ENCODE data around the gene PRODH2. TPM values are rescaled to one million over a fixed set of nuclear protein-coding genes. Genes with fewer than 3 reads are reported as not detected.

The PRODH2 gene
- total and polyA plus RNA-seq, 5 donors from 2014 or later: not detected

- DNase-seq (no peak), ATAC-seq (ENCODE audit: low read depth in 2 of 2) (no peak)
- no peaks in the 10 kb centered on the region for H3K9me3 ChIP-seq (ENCODE audit: control insufficient read depth in 2 of 2, low read length in 2 of 2)
- H3K36me3 ChIP-seq (ENCODE audit: control insufficient read depth, insufficient read depth, low read length): peaks cover 28% of the 10 kb centered on the region
- H3K27ac ChIP-seq (ENCODE audit: insufficient read depth, low read length, poor library complexity, severe bottlenecking): no peak overlapping the region
- Mint-ChIP-seq H3K4me1 (peaks cover 0 to 12% (median 0%) of the 10 kb centered on the region in 4 donors), H3K27me3 (no peaks in the 10 kb centered on the region), H3K27ac (no peak overlapping the region), H3K4me3 (peak overlapping the region in 1 of 4 donors; percentile 31), H3K36me3 (peaks cover 15% of the 10 kb centered on the region), H3K9me3 (no peaks in the 10 kb centered on the region)
- no peak overlapping the region for H3K4me3 ChIP-seq (ENCODE audit: low read depth, low read length)
- no peaks in the 10 kb centered on the region for H3K27me3 ChIP-seq (ENCODE audit: control insufficient read depth, insufficient read depth, low read length)
- H3K4me1 ChIP-seq (ENCODE audit: control insufficient read depth, insufficient read depth, low read length, poor library complexity, severe bottlenecking): peaks cover 2% of the 10 kb centered on the region
These were observed 48.0 kb downstream of the PRODH2 start for GRCh38 chr19:35764432-35765315.

GRCh38 chr19:35760711-35761349 is 51.8 kb downstream of the PRODH2 start:
- no peak for ATAC-seq (ENCODE audit: low read depth in 2 of 2)
- H3K9me3 ChIP-seq (ENCODE audit: control insufficient read depth in 2 of 2, low read length in 2 of 2): no peaks in the 10 kb centered on the region
- H3K4me3 Mint-ChIP-seq: peak overlapping the region in 2 of 4 donors; percentile 2 to 95

GRCh38 chr19:35759697-35760096 is 52.9 kb downstream of the PRODH2 start:
- Mint-ChIP-seq H3K4me1 (peaks cover 0 to 47% (median 6%) of the 10 kb centered on the region in 4 donors), H3K27ac (no peak overlapping the region), H3K36me3 (peaks cover 7% of the 10 kb centered on the region), H3K9me3 (no peaks in the 10 kb centered on the region), H3K4me3 (peak overlapping the region; percentile 68 to 99 (median 97)), H3K27me3 (peaks cover 6% of the 10 kb centered on the region)
- H3K9me3 ChIP-seq (ENCODE audit: control insufficient read depth in 2 of 2, low read length in 2 of 2): no peaks in the 10 kb centered on the region
- H3K36me3 ChIP-seq (ENCODE audit: control insufficient read depth, insufficient read depth, low read length): peaks cover 15% of the 10 kb centered on the region
- peaks cover 44% of the 10 kb centered on the region for H3K4me1 ChIP-seq (ENCODE audit: control insufficient read depth, insufficient read depth, low read length, poor library complexity, severe bottlenecking)
- no peak overlapping the region for H3K4me3 ChIP-seq (ENCODE audit: low read depth, low read length)
- H3K27me3 ChIP-seq (ENCODE audit: control insufficient read depth, insufficient read depth, low read length): no peaks in the 10 kb centered on the region
- DNase-seq (no peak), ATAC-seq (ENCODE audit: low read depth in 2 of 2) (no peak)
- H3K27ac ChIP-seq (ENCODE audit: insufficient read depth, low read length, poor library complexity, severe bottlenecking): no peak overlapping the region

More at GRCh38 chr19:35760711-35761349, 51.8 kb downstream of the PRODH2 start:
- Mint-ChIP-seq H3K36me3 (peaks cover 10% of the 10 kb centered on the region), H3K27me3 (peaks cover 6% of the 10 kb centered on the region), H3K9me3 (no peaks in the 10 kb centered on the region), H3K27ac (no peak overlapping the region), H3K4me1 (peaks cover 0 to 42% (median 6%) of the 10 kb centered on the region in 4 donors)
- no peak for DNase-seq
- H3K4me3 ChIP-seq (ENCODE audit: low read depth, low read length): no peak overlapping the region
- H3K27me3 ChIP-seq (ENCODE audit: control insufficient read depth, insufficient read depth, low read length): no peaks in the 10 kb centered on the region
- peaks cover 22% of the 10 kb centered on the region for H3K36me3 ChIP-seq (ENCODE audit: control insufficient read depth, insufficient read depth, low read length)
- H3K27ac ChIP-seq (ENCODE audit: insufficient read depth, low read length, poor library complexity, severe bottlenecking): no peak overlapping the region
- peaks cover 35% of the 10 kb centered on the region for H3K4me1 ChIP-seq (ENCODE audit: control insufficient read depth, insufficient read depth, low read length, poor library complexity, severe bottlenecking)

GRCh38 chr19:35757749-35758608 is 54.7 kb downstream of the PRODH2 start, which contains the start of gene PROSER3:
PROSER3 (plus strand) TSS chr19:35758176; CDS start chr19:35758216, 40 bp downstream.
- Mint-ChIP-seq H3K4me3 (peak within 1 kb of the TSS; percentile 95 to 99 (median 99)), H3K9me3 (no peaks in the 10 kb centered on the region), H3K4me1 (peaks cover 0 to 51% (median 6%) of the 10 kb centered on the region in 4 donors), H3K36me3 (peaks cover 7% of the 10 kb centered on the region), H3K27me3 (peaks cover 6% of the 10 kb centered on the region), H3K27ac (peak within 1 kb of the TSS; percentile 76 to 97 (median 96))
- Histone ChIP-seq H3K9me3 (ENCODE audit: control insufficient read depth in 2 of 2, low read length in 2 of 2) (no peaks in the 10 kb centered on the region), H3K36me3 (ENCODE audit: control insufficient read depth, insufficient read depth, low read length) (peaks cover 20% of the 10 kb centered on the region), H3K4me3 (ENCODE audit: low read depth, low read length) (peak within 1 kb of the TSS; percentile 92), H3K27me3 (ENCODE audit: control insufficient read depth, insufficient read depth, low read length) (no peaks in the 10 kb centered on the region), H3K27ac (ENCODE audit: insufficient read depth, low read length, poor library complexity, severe bottlenecking) (peak within 1 kb of the TSS; percentile 94), H3K4me1 (ENCODE audit: control insufficient read depth, insufficient read depth, low read length, poor library complexity, severe bottlenecking) (peaks cover 44% of the 10 kb centered on the region)
- DNase-seq (peak; percentile 98 to 100 (median 100)), ATAC-seq (ENCODE audit: low read depth in 2 of 2) (peak; percentile 97 to 98)

- H3K4me3 ChIP-seq (ENCODE audit: low read depth, low read length): peak overlapping the region; percentile 37
- ATAC-seq (ENCODE audit: low read depth in 2 of 2): no peak
These were observed 55.4 kb downstream of the PRODH2 start for GRCh38 chr19:35757231-35757748.

DNA sequence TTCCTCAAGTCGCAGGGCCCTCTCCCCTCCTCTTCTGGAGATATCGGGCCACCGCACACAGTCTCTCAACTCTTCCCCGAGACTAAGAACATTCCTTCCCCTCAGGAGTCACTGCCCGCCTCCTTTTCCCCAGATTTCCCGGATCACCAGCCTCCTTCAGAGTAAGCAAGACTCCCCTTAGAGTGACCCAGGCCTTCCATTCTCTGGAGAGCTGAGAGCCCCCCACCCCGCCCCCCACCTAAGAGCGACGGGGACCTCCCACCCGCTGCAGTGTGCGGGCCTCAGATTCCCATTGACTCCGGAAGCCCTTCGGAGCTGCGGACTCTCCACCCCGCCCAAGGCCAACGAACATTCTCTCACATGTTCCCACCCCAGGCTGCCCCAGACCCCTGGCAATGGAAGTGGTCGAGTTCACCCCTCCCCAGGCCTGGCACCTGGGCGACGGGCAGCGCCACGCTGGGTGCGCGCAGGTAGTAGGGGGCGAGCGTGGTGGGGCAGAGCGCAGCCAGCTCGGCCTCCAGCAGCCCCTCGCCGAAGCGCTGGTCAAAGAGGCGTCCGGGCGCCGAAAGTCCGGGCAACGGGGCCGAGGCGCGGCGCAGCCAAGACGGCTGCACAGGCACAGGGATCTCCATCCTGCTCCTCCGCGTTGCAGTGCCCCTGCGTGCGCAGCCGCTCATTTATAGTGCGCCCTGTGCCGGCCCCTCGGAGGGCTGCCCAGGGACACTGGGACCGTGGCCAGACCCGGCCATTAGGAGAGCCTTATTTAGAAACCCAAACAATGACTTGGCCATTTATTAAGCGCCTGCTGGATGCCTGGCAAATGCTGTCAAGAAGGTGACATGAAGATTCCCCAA is 56.0 kb downstream of the PRODH2 start, which contains the start of gene HSPB6:
Gene HSPB6 (minus strand): TSS at position 653 of the 854 bp plus-strand sequence. CDS start 21 bp downstream, at position 632.
- H3K36me3 Mint-ChIP-seq: no peaks in the 10 kb centered on the region

More at GRCh38 chr19:35757231-35757748, 55.4 kb downstream of the PRODH2 start:
- H3K27me3 ChIP-seq (ENCODE audit: control insufficient read depth, insufficient read depth, low read length): no peaks in the 10 kb centered on the region
- no peaks in the 10 kb centered on the region for H3K9me3 Mint-ChIP-seq
- peak overlapping the region; percentile 58 for H3K27ac ChIP-seq (ENCODE audit: insufficient read depth, low read length, poor library complexity, severe bottlenecking)
- H3K4me1 ChIP-seq (ENCODE audit: control insufficient read depth, insufficient read depth, low read length, poor library complexity, severe bottlenecking): peaks cover 44% of the 10 kb centered on the region
- H3K27ac Mint-ChIP-seq: peak overlapping the region in 1 of 3 donors; percentile 96
- H3K36me3 ChIP-seq (ENCODE audit: control insufficient read depth, insufficient read depth, low read length): peaks cover 25% of the 10 kb centered on the region
- peak overlapping the region; percentile 95 to 99 (median 99) for H3K4me3 Mint-ChIP-seq
- H3K36me3 Mint-ChIP-seq: peaks cover 6% of the 10 kb centered on the region
- H3K27me3 Mint-ChIP-seq: peaks cover 6% of the 10 kb centered on the region
- no peaks in the 10 kb centered on the region for H3K9me3 ChIP-seq (ENCODE audit: control insufficient read depth in 2 of 2, low read length in 2 of 2)
- peaks cover 0 to 51% (median 6%) of the 10 kb centered on the region in 4 donors for H3K4me1 Mint-ChIP-seq
- no peak for DNase-seq

More for the DNA sequence above, 56.0 kb downstream of the PRODH2 start, which contains the start of gene HSPB6:
- Mint-ChIP-seq H3K9me3 (no peaks in the 10 kb centered on the region), H3K27me3 (peaks cover 6% of the 10 kb centered on the region), H3K4me1 (peaks cover 0 to 46% (median 6%) of the 10 kb centered on the region in 4 donors), H3K4me3 (peak within 1 kb of the TSS; percentile 95 to 99 (median 99)), H3K27ac (peak within 1 kb of the TSS; percentile 76 to 97 (median 96))
- Histone ChIP-seq H3K4me1 (ENCODE audit: control insufficient read depth, insufficient read depth, low read length, poor library complexity, severe bottlenecking) (peaks cover 44% of the 10 kb centered on the region), H3K27me3 (ENCODE audit: control insufficient read depth, insufficient read depth, low read length) (no peaks in the 10 kb centered on the region), H3K4me3 (ENCODE audit: low read depth, low read length) (peak within 1 kb of the TSS; percentile 37), H3K9me3 (ENCODE audit: control insufficient read depth in 2 of 2, low read length in 2 of 2) (no peaks in the 10 kb centered on the region), H3K27ac (ENCODE audit: insufficient read depth, low read length, poor library complexity, severe bottlenecking) (peak within 1 kb of the TSS; percentile 58), H3K36me3 (ENCODE audit: control insufficient read depth, insufficient read depth, low read length) (peaks cover 20% of the 10 kb centered on the region)
- DNase-seq (no peak), ATAC-seq (ENCODE audit: low read depth in 2 of 2) (no peak)

Measured in CD4-positive, CD25-positive, alpha-beta regulatory T cell (primary cell).